Activated CD4-positive, alpha-beta memory T cell treated with anti-CD3 and anti-CD28 coated beads, Interleukin-2, amount 10 ng/mL, durations not matched to agents 7 days and 5 days (primary cell): ENCODE results near the gene KDM4F. TPM values are rescaled to one million over a fixed set of nuclear protein-coding genes. Genes with fewer than 3 reads are reported as not detected.
A peak's percentile ranks its signal among the peaks of the same experiment; 100 is the strongest.

ENCODE experiments used
- CTCF ChIA-PET: fragments of 350-600 bp; sonication (Branson Sonifier 250); formaldehyde crosslinking; loops from one replicate; lab custom pipeline; 2021; ENCODE audit warnings: antibody characterized with exemption, inconsistent platforms; lab: Charles Lee
- POLR2A ChIA-PET: fragments of 350-600 bp; sonication (Branson Sonifier 250); formaldehyde crosslinking; loops from one replicate; lab custom pipeline; 2021; ENCODE audit warnings: antibody characterized with exemption; lab: Charles Lee
- DNase-seq: peaks from one replicate; pipeline ENCODE4 v3.0.0-alpha.2; 2020
- H3K27ac Mint-ChIP-seq: one replicate; pipeline ENCODE4 v1.8.0; 2021; ENCODE audit warnings: mild to moderate bottlenecking, mixed read lengths
- H3K27me3 Mint-ChIP-seq: one replicate; pipeline ENCODE4 v1.8.0; 2021; ENCODE audit warnings: mixed read lengths
- H3K36me3 Mint-ChIP-seq: one replicate; pipeline ENCODE4 v1.8.0; 2021; ENCODE audit warnings: low read depth, mixed read lengths
- H3K4me1 Mint-ChIP-seq: one replicate; pipeline ENCODE4 v1.8.0; 2021; ENCODE audit warnings: mixed read lengths
- H3K4me3 Mint-ChIP-seq: one replicate; pipeline ENCODE4 v1.8.0; 2021; ENCODE audit warnings: mild to moderate bottlenecking, mixed read lengths
- H3K9me3 Mint-ChIP-seq: one replicate; pipeline ENCODE4 v1.8.0; 2021; ENCODE audit warnings: mixed read lengths
- total RNA-seq, 2 experiments: library from RNA; stranded (reverse); gene quantifications; one replicate each; pipeline ENCODE4 v1.2.3, GENCODE V29; 2021

The KDM4F gene
- total RNA-seq, 2 experiments from 2014 or later = not detected

GRCh38 chr11:95067841-95068219, 18.6 kb downstream of the KDM4F start:
- peaks cover 25% of the 10 kb centered on the region for H3K4me1 Mint-ChIP-seq
- peaks cover 14% of the 10 kb centered on the region for H3K36me3 Mint-ChIP-seq
- ChIA-PET CTCF (interaction anchor here (0.9 to 9.3 kb wide), 21 partner anchors 9 to 724 kb away, joined by 3 to 167 read pairs (median 7); partner anchors contain the start of genes CEP57, CWC15, ENDOD1 and FAM76B), POLR2A (interaction anchor here (0.7 to 11.4 kb wide), 33 partner anchors 9 to 1327 kb away, joined by 3 to 253 read pairs (median 5); partner anchors contain the start of genes ANKRD49, C11orf54, CCDC82 and CEP57)
- H3K9me3 Mint-ChIP-seq = no peaks in the 10 kb centered on the region
- peak overlapping the region; percentile 94 for H3K27ac Mint-ChIP-seq
- peak overlapping the region; percentile 92 for H3K4me3 Mint-ChIP-seq
- no peaks in the 10 kb centered on the region for H3K27me3 Mint-ChIP-seq
- DNase-seq = no peak

GRCh38 chr11:95068549-95068948, 19.3 kb downstream of the KDM4F start:
- Mint-ChIP-seq H3K27me3 (no peaks in the 10 kb centered on the region), H3K36me3 (peaks cover 14% of the 10 kb centered on the region), H3K9me3 (no peaks in the 10 kb centered on the region), H3K4me1 (peaks cover 25% of the 10 kb centered on the region), H3K4me3 (peak overlapping the region; percentile 92), H3K27ac (peak overlapping the region; percentile 94)
- POLR2A ChIA-PET = interaction anchor here (1.0 to 11.4 kb wide), 24 partner anchors 9 to 1321 kb away, joined by 3 to 253 read pairs (median 8); partner anchors contain the start of genes CCDC82, CEP57, CWC15 and ENDOD1
- peak; percentile 83 for DNase-seq
- CTCF ChIA-PET = interaction anchor here (0.6 to 9.3 kb wide), 13 partner anchors 12 to 723 kb away, joined by 3 to 167 read pairs (median 14); partner anchors contain the start of genes CEP57, CWC15, ENDOD1 and FAM76B

GRCh38 chr11:95070471-95070870, 21.2 kb downstream of the KDM4F start:
- Mint-ChIP-seq H3K4me1 (peaks cover 25% of the 10 kb centered on the region), H3K27ac (no peak overlapping the region), H3K36me3 (peaks cover 14% of the 10 kb centered on the region), H3K9me3 (no peaks in the 10 kb centered on the region), H3K4me3 (no peak overlapping the region), H3K27me3 (no peaks in the 10 kb centered on the region)
- ChIA-PET CTCF (interaction anchor here (0.6 to 9.3 kb wide), 10 partner anchors 10 to 635 kb away, joined by 3 to 167 read pairs (median 4); partner anchors contain the start of genes CWC15, ENDOD1 and KDM4D), POLR2A (interaction anchor here (1.0 to 11.4 kb wide), 5 partner anchors 10 to 720 kb away, joined by 3 to 253 read pairs (median 83); partner anchors contain the start of genes CEP57, ENDOD1 and FAM76B)
- DNase-seq = no peak

GRCh38 chr11:95072948-95073347, 23.7 kb downstream of the KDM4F start:
- POLR2A ChIA-PET = interaction anchor here (1.0 to 11.4 kb wide), 3 partner anchors 12 to 718 kb away, joined by 3 to 253 read pairs (median 5); partner anchors contain the start of genes CEP57 and ENDOD1
- H3K36me3 Mint-ChIP-seq = peaks cover 11% of the 10 kb centered on the region
- DNase-seq = no peak
- no peaks in the 10 kb centered on the region for H3K9me3 Mint-ChIP-seq
- no peaks in the 10 kb centered on the region for H3K27me3 Mint-ChIP-seq
- peaks cover 24% of the 10 kb centered on the region for H3K4me1 Mint-ChIP-seq
- H3K4me3 Mint-ChIP-seq = no peak overlapping the region
- CTCF ChIA-PET = interaction anchor here (0.6 to 9.3 kb wide), 6 partner anchors 9 to 1149 kb away, joined by 3 to 167 read pairs (median 4); partner anchors contain the start of gene ENDOD1
- no peak overlapping the region for H3K27ac Mint-ChIP-seq

- Mint-ChIP-seq H3K36me3 (peaks cover 6% of the 10 kb centered on the region), H3K9me3 (no peaks in the 10 kb centered on the region), H3K27me3 (no peaks in the 10 kb centered on the region), H3K27ac (no peak overlapping the region), H3K4me3 (no peak overlapping the region), H3K4me1 (peaks cover 13% of the 10 kb centered on the region)
- CTCF ChIA-PET = no interaction called here
- no peak for DNase-seq
- POLR2A ChIA-PET = interaction anchor here (1.5 to 11.4 kb wide), 3 partner anchors 8 to 16 kb away, joined by 3 to 253 read pairs (median 10); partner anchors contain the start of genes ENDOD1 and SRSF8
Observed at GRCh38 chr11:95074792-95075563, 25.8 kb downstream of the KDM4F start.

GRCh38 chr11:95076416-95076815, 27.2 kb downstream of the KDM4F start:
- POLR2A ChIA-PET = interaction anchor here (1.5 to 11.4 kb wide), 2 partner anchors 10 to 14 kb away, joined by 3 to 253 read pairs; partner anchors contain the start of genes ENDOD1 and SRSF8
- DNase-seq = no peak
- Mint-ChIP-seq H3K27me3 (no peaks in the 10 kb centered on the region), H3K36me3 (no peaks in the 10 kb centered on the region), H3K4me1 (peaks cover 6% of the 10 kb centered on the region), H3K27ac (no peak overlapping the region), H3K9me3 (no peaks in the 10 kb centered on the region), H3K4me3 (no peak overlapping the region)
- CTCF ChIA-PET = interaction anchor here (1.3 to 3.2 kb wide), 2 partner anchors 9 to 13 kb away, joined by 4 to 14 read pairs; partner anchors contain the start of genes ENDOD1 and SRSF8

- POLR2A ChIA-PET = interaction anchor here (0.8 to 1.3 kb wide), 2 partner anchors 9 to 12 kb away, joined by 3 read pairs; no protein-coding TSS in a partner anchor
- Mint-ChIP-seq H3K4me1 (peaks cover 4% of the 10 kb centered on the region), H3K27me3 (no peaks in the 10 kb centered on the region), H3K9me3 (no peaks in the 10 kb centered on the region), H3K27ac (no peak overlapping the region), H3K4me3 (no peak overlapping the region), H3K36me3 (no peaks in the 10 kb centered on the region)
- DNase-seq = no peak
- CTCF ChIA-PET = interaction anchor here (1.3 to 3.2 kb wide), 2 partner anchors 10 to 13 kb away, joined by 4 to 14 read pairs; partner anchors contain the start of genes ENDOD1 and SRSF8
Observed at GRCh38 chr11:95076981-95077380, 27.8 kb downstream of the KDM4F start.

GRCh38 chr11:95078526-95078925, 29.3 kb downstream of the KDM4F start:
- no peak overlapping the region for H3K4me3 Mint-ChIP-seq
- no peaks in the 10 kb centered on the region for H3K27me3 Mint-ChIP-seq
- POLR2A ChIA-PET = interaction anchor here (1.0 to 3.9 kb wide), 3 partner anchors 10 to 12 kb away, joined by 3 to 25 read pairs (median 3); partner anchors contain the start of genes ENDOD1 and SRSF8
- H3K27ac Mint-ChIP-seq = no peak overlapping the region
- H3K36me3 Mint-ChIP-seq = no peaks in the 10 kb centered on the region
- H3K9me3 Mint-ChIP-seq = no peaks in the 10 kb centered on the region
- H3K4me1 Mint-ChIP-seq = peaks cover 4% of the 10 kb centered on the region
- CTCF ChIA-PET = interaction anchor here (1.4 to 3.2 kb wide), 2 partner anchors 11 to 17 kb away, joined by 3 to 14 read pairs; partner anchors contain the start of gene ENDOD1
- DNase-seq = no peak

GRCh38 chr11:95081010-95081409, 31.8 kb downstream of the KDM4F start:
- ChIA-PET POLR2A (interaction anchor here (0.8 to 3.9 kb wide), 7 partner anchors 9 to 56 kb away, joined by 3 to 25 read pairs (median 4); partner anchors contain the start of genes ENDOD1 and SRSF8), CTCF (interaction anchor here (0.9 to 2.9 kb wide), 8 partner anchors 8 to 624 kb away, joined by 3 to 10 read pairs (median 4); partner anchors contain the start of genes ENDOD1 and SRSF8)
- H3K4me3 Mint-ChIP-seq = no peak overlapping the region
- no peaks in the 10 kb centered on the region for H3K36me3 Mint-ChIP-seq
- DNase-seq = no peak
- H3K27me3 Mint-ChIP-seq = no peaks in the 10 kb centered on the region
- no peak overlapping the region for H3K27ac Mint-ChIP-seq
- H3K9me3 Mint-ChIP-seq = no peaks in the 10 kb centered on the region
- H3K4me1 Mint-ChIP-seq = peaks cover 21% of the 10 kb centered on the region

- ChIA-PET POLR2A (interaction anchor here (0.8 to 3.9 kb wide), 5 partner anchors 8 to 56 kb away, joined by 3 to 25 read pairs (median 6); partner anchors contain the start of genes ENDOD1 and SRSF8), CTCF (interaction anchor here (0.9 to 2.9 kb wide), 4 partner anchors 9 to 14 kb away, joined by 4 to 10 read pairs (median 6); partner anchors contain the start of gene SRSF8)
- no peaks in the 10 kb centered on the region for H3K9me3 Mint-ChIP-seq
- H3K27ac Mint-ChIP-seq = no peak overlapping the region
- no peaks in the 10 kb centered on the region for H3K36me3 Mint-ChIP-seq
- H3K4me1 Mint-ChIP-seq = peaks cover 22% of the 10 kb centered on the region
- H3K27me3 Mint-ChIP-seq = no peaks in the 10 kb centered on the region
- DNase-seq = no peak
- no peak overlapping the region for H3K4me3 Mint-ChIP-seq
Observed at GRCh38 chr11:95081412-95081811, 32.2 kb downstream of the KDM4F start.

- ChIA-PET CTCF (interaction anchor here (1.3 to 2.9 kb wide), 3 partner anchors 10 to 15 kb away, joined by 4 to 10 read pairs (median 7); partner anchors contain the start of gene SRSF8), POLR2A (interaction anchor here (1.6 to 3.9 kb wide), 3 partner anchors 7 to 15 kb away, joined by 6 to 25 read pairs (median 7); partner anchors contain the start of genes ENDOD1 and SRSF8)
- H3K27me3 Mint-ChIP-seq = no peaks in the 10 kb centered on the region
- no peak for DNase-seq
- H3K4me3 Mint-ChIP-seq = no peak overlapping the region
- no peaks in the 10 kb centered on the region for H3K9me3 Mint-ChIP-seq
- no peaks in the 10 kb centered on the region for H3K36me3 Mint-ChIP-seq
- H3K27ac Mint-ChIP-seq = no peak overlapping the region
- H3K4me1 Mint-ChIP-seq = peaks cover 21% of the 10 kb centered on the region
Observed at GRCh38 chr11:95082576-95083001, 33.4 kb downstream of the KDM4F start.
